DOHH2 (cell line): Measurements from ENCODE around the gene UMAD1.

ENCODE experiments used
- EZH2phosphoT487 ChIP-seq: fragments of 200-600 bp; sonication (generic); IDR thresholded peaks from 2 replicates; pipeline ENCODE4 v1.6.1; 2017; ENCODE audit warnings: borderline replicate concordance, mild to moderate bottlenecking, antibody characterized with exemption, low read length, moderate library complexity, mixed read lengths
- TF ChIP-seq, protein P1 (sequence below): fragments of 200-600 bp; sonication (generic); IDR thresholded peaks from one replicate; pipeline ENCODE4 v1.5.1; 2014; ENCODE audit warnings: antibody characterized with exemption, mild to moderate bottlenecking, low read depth, low read length; ENCODE audit not compliant: poor library complexity, severe bottlenecking

DNA sequence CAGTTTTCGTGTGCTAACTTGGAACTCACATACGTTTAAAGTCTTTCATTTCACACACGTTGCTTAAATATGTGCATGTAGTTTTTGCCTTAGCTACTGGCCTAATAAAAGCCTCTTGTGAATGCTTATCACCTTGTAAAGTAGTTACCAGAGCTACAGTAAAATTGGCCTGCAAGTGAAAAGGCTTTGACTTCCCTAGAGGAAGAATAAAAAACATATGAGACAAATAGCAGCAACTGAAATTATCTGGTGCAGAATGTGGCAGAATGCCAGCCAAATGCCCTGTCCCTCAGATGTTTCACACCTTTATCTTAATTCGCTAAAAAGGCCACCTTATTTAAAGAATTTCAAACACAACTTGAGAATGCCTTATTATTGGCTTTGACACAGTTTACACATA is 105.9 kb downstream of the UMAD1 start:
- TF ChIP-seq, protein P1, sequence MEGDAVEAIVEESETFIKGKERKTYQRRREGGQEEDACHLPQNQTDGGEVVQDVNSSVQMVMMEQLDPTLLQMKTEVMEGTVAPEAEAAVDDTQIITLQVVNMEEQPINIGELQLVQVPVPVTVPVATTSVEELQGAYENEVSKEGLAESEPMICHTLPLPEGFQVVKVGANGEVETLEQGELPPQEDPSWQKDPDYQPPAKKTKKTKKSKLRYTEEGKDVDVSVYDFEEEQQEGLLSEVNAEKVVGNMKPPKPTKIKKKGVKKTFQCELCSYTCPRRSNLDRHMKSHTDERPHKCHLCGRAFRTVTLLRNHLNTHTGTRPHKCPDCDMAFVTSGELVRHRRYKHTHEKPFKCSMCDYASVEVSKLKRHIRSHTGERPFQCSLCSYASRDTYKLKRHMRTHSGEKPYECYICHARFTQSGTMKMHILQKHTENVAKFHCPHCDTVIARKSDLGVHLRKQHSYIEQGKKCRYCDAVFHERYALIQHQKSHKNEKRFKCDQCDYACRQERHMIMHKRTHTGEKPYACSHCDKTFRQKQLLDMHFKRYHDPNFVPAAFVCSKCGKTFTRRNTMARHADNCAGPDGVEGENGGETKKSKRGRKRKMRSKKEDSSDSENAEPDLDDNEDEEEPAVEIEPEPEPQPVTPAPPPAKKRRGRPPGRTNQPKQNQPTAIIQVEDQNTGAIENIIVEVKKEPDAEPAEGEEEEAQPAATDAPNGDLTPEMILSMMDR: no peak
- TF ChIP-seq EZH2phosphoT487: no peak
